Measurements from ENCODE around the gene HOXD8.

The HOXD8 gene

GRCh38 chr2:176158855-176159662, 29.6 kb downstream of the HOXD8 start:
- ChIA-PET POLR2A (no interaction called here), CTCF (interaction anchor here (1.0 to 16.2 kb wide), 4 partner anchors 14 to 295 kb away, joined by 3 to 190 read pairs (median 27); no protein-coding TSS in a partner anchor)
- peak overlapping the region; percentile 33 for H3K4me3 ChIP-seq (ENCODE audit: low read depth, low read length)
- DNase-seq (ENCODE audit: low read depth, low spot score) = no peak
- TF ChIP-seq CTCF (IDR thresholded peaks at IDR 0.05; ENCODE audit: insufficient read depth, low read length, missing control alignments) = no peak

GRCh38 chr2:176159663-176160250, 30.3 kb downstream of the HOXD8 start:
- peak overlapping the region; percentile 24 for H3K4me3 ChIP-seq (ENCODE audit: low read depth, low read length)
- ChIA-PET CTCF (interaction anchor here (1.0 to 16.2 kb wide), 5 partner anchors 18 to 395 kb away, joined by 4 to 190 read pairs (median 15); no protein-coding TSS in a partner anchor), POLR2A (no interaction called here)
- no peak for TF ChIP-seq CTCF (IDR thresholded peaks at IDR 0.05; ENCODE audit: insufficient read depth, low read length, missing control alignments)
- no peak for DNase-seq (ENCODE audit: low read depth, low spot score)

- ChIA-PET POLR2A (no interaction called here), CTCF (interaction anchor here (0.8 to 16.2 kb wide), 6 partner anchors 19 to 394 kb away, joined by 3 to 190 read pairs (median 10); no protein-coding TSS in a partner anchor)
- TF ChIP-seq CTCF (IDR thresholded peaks at IDR 0.05; ENCODE audit: insufficient read depth, low read length, missing control alignments) = no peak
- DNase-seq (ENCODE audit: low read depth, low spot score) = no peak
- peak overlapping the region; percentile 29 for H3K4me3 ChIP-seq (ENCODE audit: low read depth, low read length)
These were observed 30.9 kb downstream of the HOXD8 start for GRCh38 chr2:176160251-176160985.

- DNase-seq (ENCODE audit: low read depth, low spot score) = no peak
- TF ChIP-seq CTCF (IDR thresholded peaks at IDR 0.05; ENCODE audit: insufficient read depth, low read length, missing control alignments) = no peak
- CTCF ChIA-PET = interaction anchor here (0.8 to 16.2 kb wide), 13 partner anchors 15 to 491 kb away, joined by 3 to 190 read pairs (median 5); no protein-coding TSS in a partner anchor
- H3K4me3 ChIP-seq (ENCODE audit: low read depth, low read length) = peak overlapping the region; percentile 36
- POLR2A ChIA-PET = interaction anchor here (1.2 kb wide), 1 partner anchor 10 kb away, joined by 5 read pairs; the partner anchor contains the start of gene HOXD4
These were observed 31.7 kb downstream of the HOXD8 start for GRCh38 chr2:176160986-176161824.

GRCh38 chr2:176161825-176162626, 32.5 kb downstream of the HOXD8 start:
- ChIA-PET POLR2A (interaction anchor here (0.7 to 1.2 kb wide), 3 partner anchors 10 to 392 kb away, joined by 3 to 5 read pairs (median 5); partner anchors contain the start of gene HOXD4), CTCF (interaction anchor here (1.1 to 16.2 kb wide), 12 partner anchors 11 to 490 kb away, joined by 3 to 190 read pairs (median 4); partner anchors contain the start of gene HOXD4)
- DNase-seq (ENCODE audit: low read depth, low spot score) = no peak
- H3K4me3 ChIP-seq (ENCODE audit: low read depth, low read length) = peak overlapping the region; percentile 46
- TF ChIP-seq CTCF (IDR thresholded peaks at IDR 0.05; ENCODE audit: insufficient read depth, low read length, missing control alignments) = no peak

All from AG04449 (cell line).